GM18508 (cell line): ENCODE data around the gene PSMA7.

Experiments used
- ATAC-seq: cut with Tn5 transposase; IDR thresholded peaks from one replicate; pipeline ENCODE4 v1.9.1; 2021; ENCODE audit warnings: moderate number of reproducible peaks; ENCODE audit not compliant: insufficient read depth, unreplicated experiment

PSMA7 gene

DNA sequence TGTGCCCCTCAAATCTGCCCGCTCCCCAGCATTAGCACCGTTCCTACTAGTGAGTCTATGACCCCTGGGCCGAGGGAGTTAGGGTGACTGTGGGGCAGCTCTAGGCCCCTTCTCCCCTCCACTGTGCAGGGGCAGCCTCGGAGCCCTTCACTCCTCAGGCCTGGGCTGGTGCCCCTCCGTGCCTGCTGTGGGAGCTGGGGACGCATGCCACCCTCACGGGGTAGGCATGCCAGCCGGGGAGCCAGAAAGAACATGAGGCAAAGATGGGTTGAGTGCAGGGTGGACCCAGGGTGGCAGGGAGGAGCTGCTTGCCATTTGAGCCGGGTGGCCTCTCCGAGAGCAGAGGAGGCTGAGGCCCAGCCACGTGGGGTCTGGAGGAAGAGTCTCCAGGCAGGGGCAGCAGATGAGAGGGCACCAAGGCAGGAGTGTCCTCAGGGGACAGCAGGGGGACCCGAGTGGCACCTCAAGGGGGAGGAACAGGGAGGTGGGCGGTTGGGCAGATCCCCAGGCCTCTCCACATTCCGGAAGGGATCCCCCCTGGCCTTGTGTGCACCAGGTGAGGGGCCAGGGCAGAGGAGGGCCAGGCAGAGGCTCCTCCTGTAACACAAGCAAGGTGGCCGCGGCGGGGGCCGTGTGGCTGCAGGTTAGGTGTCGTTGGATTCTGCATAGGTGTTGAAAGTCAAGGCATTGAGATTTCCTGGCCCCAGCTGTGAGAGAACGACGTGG, 39.5 kb downstream of the PSMA7 start:
- no peak for ATAC-seq

DNA sequence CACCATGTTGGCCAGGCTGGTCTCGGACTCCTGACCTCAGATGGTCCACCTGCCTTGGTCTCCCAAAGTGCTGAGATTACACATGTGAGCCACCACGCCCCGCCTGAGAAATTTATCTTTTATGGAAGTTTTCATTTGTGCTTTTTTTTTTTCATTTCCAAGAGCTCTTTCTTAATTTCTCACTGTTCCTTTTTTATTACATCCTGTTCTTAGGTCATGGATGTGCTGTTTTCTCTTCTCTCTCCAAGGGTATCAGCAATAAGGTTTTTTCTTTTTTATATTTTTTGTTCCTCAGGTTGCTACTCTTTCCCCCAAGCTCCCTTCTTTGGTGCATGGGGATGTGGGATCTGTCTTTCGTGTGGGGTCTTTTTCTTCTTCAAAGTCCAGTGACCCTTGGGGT, 42.1 kb downstream of the PSMA7 start:
- ATAC-seq: no peak

DNA sequence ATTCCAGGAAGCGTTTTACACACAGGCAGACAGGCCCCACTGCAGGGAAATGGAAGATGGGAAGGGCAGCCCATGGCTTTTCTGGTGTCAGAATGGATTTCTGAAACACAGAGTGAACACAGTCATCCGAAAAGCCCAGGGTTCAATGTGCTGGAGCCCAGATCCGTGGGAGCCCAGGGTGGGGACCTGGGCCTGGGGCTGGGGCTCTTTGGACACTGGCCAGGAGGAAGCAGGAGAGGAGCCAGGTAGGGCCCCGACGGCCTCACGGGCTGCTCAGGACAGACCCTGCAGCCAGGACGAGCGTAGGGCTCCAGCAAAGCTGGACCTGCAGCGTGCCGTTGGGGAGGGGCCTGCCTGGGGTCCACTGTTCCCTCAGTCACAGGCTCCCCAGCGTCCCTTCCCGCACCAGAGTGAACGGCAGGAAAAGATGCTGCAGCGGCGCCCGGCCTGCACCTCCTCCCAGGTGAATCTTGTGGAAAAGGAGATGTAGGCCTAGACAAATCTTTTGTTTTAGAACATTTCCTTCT, 45.2 kb downstream of the PSMA7 start:
- no peak for ATAC-seq

DNA sequence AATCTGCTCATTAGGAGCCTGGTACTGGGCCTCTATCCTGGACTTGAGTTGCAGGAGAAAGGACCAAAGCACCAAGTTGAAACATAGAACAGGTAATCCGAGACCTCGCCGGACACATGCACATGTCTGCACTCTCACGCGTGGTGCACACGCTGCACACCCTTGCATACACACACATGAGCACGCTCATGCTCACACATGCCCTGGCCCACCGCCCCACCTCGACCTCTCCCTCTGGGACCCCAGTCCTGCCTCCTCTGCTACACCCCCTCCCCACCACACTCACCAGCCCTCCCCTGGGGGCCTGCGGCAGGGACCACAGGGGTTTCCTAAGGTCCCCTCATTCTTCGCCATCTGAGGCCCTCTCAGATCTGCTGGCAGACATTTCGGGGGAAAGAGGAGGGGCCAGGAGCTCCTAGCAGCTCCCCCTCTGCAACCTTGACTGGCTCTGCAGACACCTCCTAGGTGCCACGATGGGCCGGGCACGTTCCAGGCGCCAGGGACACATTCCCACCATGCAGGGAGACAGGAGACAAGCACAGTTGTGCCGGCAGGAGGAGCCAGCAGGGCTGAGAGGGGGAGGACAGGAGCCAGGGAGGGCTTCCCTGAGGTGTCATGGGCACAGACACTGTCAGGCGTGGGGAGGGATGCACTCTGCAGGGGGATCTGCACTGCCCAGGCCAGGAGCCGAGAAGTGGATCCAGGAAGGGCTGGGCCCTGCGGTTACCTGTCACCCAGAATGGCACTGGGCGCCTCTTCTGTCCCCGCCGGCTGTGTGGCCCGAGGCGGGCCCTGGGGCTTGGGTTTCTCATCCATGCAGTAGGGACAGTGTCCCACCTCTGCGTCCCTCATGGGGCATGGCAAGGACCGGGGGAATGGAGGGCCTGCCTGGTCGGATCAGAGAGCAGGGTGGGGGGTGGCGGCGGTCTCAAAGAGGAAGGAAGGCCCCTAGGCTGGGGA, 46.5 kb downstream of the PSMA7 start:
- ATAC-seq: no peak

DNA sequence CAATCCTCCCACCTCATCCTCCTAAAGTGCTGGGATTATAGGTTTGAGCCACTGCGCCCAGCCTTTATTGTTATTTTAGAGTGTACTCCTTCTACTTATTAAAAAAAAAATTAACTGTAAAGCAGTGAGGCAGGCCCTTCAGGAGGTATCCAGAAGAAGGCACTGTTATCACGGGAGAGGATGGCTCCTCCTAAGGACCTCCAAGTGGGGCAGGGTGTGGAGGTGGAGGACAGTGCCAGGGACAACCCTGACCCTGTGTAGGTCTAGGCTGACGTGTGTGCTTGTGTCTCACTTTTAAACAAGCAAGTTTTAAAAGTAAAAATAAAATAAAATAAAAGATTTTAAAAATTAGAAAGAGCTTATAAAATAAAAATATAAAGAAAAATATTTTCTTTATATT, 53.8 kb downstream of the PSMA7 start:
- no peak for ATAC-seq

DNA sequence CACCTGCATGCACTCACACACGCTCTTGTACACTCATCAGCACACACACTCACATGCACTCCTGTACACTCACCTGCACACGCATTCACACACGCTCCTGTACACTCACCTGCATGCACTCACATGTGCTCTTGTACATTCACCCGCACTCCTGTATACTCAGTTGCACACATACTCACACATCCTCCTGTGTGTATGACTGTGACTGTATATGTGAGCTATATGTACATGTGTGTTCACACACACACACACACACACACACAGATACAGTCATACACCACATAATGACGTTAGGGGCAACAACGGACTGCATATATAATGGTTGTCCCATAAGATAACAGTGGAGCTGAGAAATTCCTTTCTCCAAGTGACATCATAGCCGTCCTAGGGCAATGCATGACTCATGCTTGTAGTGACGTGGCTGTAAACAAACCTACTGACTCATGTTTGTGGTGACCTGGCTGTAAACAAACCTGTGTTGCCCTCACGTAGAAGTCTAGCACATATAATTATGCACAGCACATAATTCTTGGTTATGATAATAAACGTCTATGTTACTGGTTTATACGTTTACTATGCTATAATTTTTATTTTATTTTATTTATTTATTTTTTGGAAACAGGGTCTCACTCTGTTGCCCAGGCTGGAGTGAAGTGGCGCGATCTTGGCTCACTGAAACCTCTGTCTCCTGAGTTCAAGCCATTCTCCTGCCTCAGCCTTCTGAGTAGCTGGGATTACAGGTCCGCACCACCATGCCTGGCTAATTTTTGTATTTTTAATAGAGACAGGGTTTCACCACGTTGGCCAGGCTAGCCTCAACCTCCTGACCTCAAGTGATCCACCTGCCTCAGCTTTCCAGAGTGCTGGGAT, 54.7 kb downstream of the PSMA7 start:
- ATAC-seq: no peak

DNA sequence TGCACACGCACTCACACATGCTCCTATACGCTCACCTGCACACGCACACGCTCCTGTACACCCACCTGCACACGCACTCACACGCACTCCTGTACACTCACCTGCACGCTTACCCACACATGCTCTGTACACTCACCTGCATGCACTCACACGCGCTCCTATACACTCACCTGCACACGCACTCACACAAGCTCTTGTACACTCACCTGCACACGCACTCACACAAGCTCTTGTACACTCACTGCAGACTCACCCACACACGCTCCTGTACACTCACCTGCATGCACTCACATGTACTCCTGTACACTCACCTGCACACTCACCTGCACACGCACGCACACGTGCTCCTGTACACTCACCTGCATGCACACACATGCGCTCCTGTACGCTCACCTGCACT, 55.6 kb downstream of the PSMA7 start:
- no peak for ATAC-seq

DNA sequence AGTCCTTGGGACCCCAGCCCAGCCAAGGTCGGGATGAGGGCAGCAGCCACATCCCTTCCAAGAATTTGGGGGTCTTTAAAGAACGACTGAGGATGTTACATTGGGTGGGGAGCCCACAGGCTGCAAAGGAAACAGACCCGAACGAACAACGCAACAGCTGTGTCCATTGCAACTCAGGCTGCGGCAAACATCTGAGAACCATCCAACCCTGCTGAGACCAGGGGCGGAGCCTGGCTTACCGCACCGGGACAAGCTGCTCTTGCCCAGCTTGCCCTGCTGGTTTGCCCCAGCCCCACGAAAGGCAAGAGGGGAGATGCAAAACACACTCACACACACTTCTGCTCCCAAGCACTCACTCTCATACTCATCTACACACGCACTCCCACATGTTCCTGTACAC, 56.0 kb downstream of the PSMA7 start:
- ATAC-seq: no peak
